PC-9 (cell line): ENCODE results near the gene PPP1R3G. TPM values are rescaled to one million over a fixed set of nuclear protein-coding genes. Genes with fewer than 3 reads are reported as not detected.

Experiments
- BruUV-seq: library from RNA; stranded (reverse); fragments of 400-500 nt; replicated peaks from 2 replicates; lab custom pipeline; 2021; lab: Mats Ljungman, UMichigan
- CTCF ChIA-PET: fragments of 300-600 bp; sonication (Branson Sonifier 250); formaldehyde crosslinking; loops from one replicate; lab custom pipeline; 2022; ENCODE audit warnings: antibody characterized with exemption; lab: Charles Lee
- POLR2A ChIA-PET: fragments of 300-600 bp; sonication (Branson Sonifier 250); formaldehyde crosslinking; loops from one replicate; lab custom pipeline; 2022; ENCODE audit warnings: antibody characterized with exemption; ENCODE audit not compliant: unreplicated experiment; lab: Charles Lee
- DNase-seq, 2 experiments: peaks; one replicate each; pipeline versions ENCODE4 v3.0.0 to v3.0.0-alpha.2; 2015 to 2022; ENCODE audit warnings: mixed read lengths in 1 of 2
- H2AFZ ChIP-seq: fragments of 200-600 bp; sonication (generic); 2 replicates; pipeline ENCODE4 v1.8.1; 2017; ENCODE audit warnings: antibody characterized with exemption
- H3F3A ChIP-seq: fragments of 200-600 bp; sonication (generic); 2 replicates; pipeline ENCODE4 v1.8.1; 2017; ENCODE audit warnings: antibody characterized with exemption, mild to moderate bottlenecking, low read depth; ENCODE audit not compliant: insufficient read depth
- H3K27ac ChIP-seq: fragments of 200-600 bp; sonication (generic); 2 replicates; pipeline ENCODE4 v1.6.1; 2016; ENCODE audit warnings: mixed run types
- H3K27me3 ChIP-seq: fragments of 200-600 bp; sonication (generic); 2 replicates; pipeline ENCODE4 v1.6.1; 2016; ENCODE audit warnings: low read depth, mixed run types; ENCODE audit not compliant: insufficient read depth
- H3K36me3 ChIP-seq: fragments of 200-600 bp; sonication (generic); 2 replicates; pipeline ENCODE4 v1.6.1; 2016; ENCODE audit warnings: low read depth, mixed run types
- H3K4me1 ChIP-seq: fragments of 200-600 bp; sonication (generic); replicated peaks from 2 replicates; pipeline ENCODE4 v1.6.1; 2016; ENCODE audit warnings: mixed run types; ENCODE audit not compliant: insufficient read depth
- H3K4me2 ChIP-seq: fragments of 200-600 bp; sonication (generic); 2 replicates; pipeline ENCODE4 v1.6.1; 2017; ENCODE audit warnings: mixed run types
- H3K4me3 ChIP-seq: fragments of 200-600 bp; sonication (generic); 2 replicates; pipeline ENCODE4 v1.6.1; 2016; ENCODE audit warnings: mixed run types
- H3K79me2 ChIP-seq: fragments of 200-600 bp; sonication (generic); 2 replicates; pipeline ENCODE4 v1.6.1; 2017; ENCODE audit warnings: low read depth, mixed run types
- H3K9me2 ChIP-seq: fragments of 200-600 bp; sonication (generic); 2 replicates; pipeline ENCODE4 v1.8.1; 2017; ENCODE audit warnings: mild to moderate bottlenecking; ENCODE audit not compliant: insufficient read depth
- H3K9me3 ChIP-seq: fragments of 200-600 bp; sonication (generic); 2 replicates; pipeline ENCODE4 v1.8.1; 2016; ENCODE audit warnings: low read depth; ENCODE audit not compliant: insufficient read depth
- H4K20me1 ChIP-seq: fragments of 200-600 bp; sonication (generic); 2 replicates; pipeline ENCODE4 v1.8.1; 2017; ENCODE audit not compliant: insufficient read depth
- EZH2 ChIP-seq: fragments of 200-600 bp; sonication (generic); IDR thresholded peaks from 2 replicates; pipeline ENCODE4 v1.8.0; 2017; ENCODE audit warnings: antibody characterized with exemption, low read depth
- intact Hi-C: fragments of 100-400 bp; cut with micrococcal nuclease; formaldehyde crosslinking; loops from one replicate; pipeline ENCODE4 v1.10.0; 2022; ENCODE audit not compliant: unreplicated experiment
- total RNA-seq: library from RNA; stranded (reverse); gene quantifications from 2 replicates; pipeline ENCODE4 v1.2.3, GENCODE V29; 2021
- TF ChIP-seq, protein P1 (sequence below): fragments of 200-600 bp; sonication (generic); conservative IDR thresholded peaks from 2 replicates; pipeline ENCODE4 v1.6.1; 2017; ENCODE audit warnings: mixed run types, antibody characterized with exemption, mild to moderate bottlenecking, moderate library complexity

Gene PPP1R3G
- total RNA-seq, 1 experiment from 2014 or later, result 1.1 TPM

- Histone ChIP-seq H3K79me2 (no peaks in the 10 kb centered on the region), H3K4me2 (no peak overlapping the region), H3K4me3 (no peak overlapping the region), H3K27me3 (no peaks in the 10 kb centered on the region), H3K36me3 (no peaks in the 10 kb centered on the region), H3K4me1 (no peaks in the 10 kb centered on the region), H3F3A (no peaks in the 10 kb centered on the region), H3K9me3 (no peaks in the 10 kb centered on the region), H3K27ac (no peak overlapping the region), H2AFZ (no peak overlapping the region), H3K9me2 (no peaks in the 10 kb centered on the region), H4K20me1 (no peaks in the 10 kb centered on the region)
- ChIA-PET POLR2A (no interaction called here), CTCF (no interaction called here)
- no TSS peak for BruUV-seq
- TF ChIP-seq EZH2, result no peak
- TF ChIP-seq, protein P1, sequence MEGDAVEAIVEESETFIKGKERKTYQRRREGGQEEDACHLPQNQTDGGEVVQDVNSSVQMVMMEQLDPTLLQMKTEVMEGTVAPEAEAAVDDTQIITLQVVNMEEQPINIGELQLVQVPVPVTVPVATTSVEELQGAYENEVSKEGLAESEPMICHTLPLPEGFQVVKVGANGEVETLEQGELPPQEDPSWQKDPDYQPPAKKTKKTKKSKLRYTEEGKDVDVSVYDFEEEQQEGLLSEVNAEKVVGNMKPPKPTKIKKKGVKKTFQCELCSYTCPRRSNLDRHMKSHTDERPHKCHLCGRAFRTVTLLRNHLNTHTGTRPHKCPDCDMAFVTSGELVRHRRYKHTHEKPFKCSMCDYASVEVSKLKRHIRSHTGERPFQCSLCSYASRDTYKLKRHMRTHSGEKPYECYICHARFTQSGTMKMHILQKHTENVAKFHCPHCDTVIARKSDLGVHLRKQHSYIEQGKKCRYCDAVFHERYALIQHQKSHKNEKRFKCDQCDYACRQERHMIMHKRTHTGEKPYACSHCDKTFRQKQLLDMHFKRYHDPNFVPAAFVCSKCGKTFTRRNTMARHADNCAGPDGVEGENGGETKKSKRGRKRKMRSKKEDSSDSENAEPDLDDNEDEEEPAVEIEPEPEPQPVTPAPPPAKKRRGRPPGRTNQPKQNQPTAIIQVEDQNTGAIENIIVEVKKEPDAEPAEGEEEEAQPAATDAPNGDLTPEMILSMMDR, result peak; percentile 67
- intact Hi-C loops, result no loop called here
- DNase-seq, result no peak
Observed at GRCh38 chr6:5135788-5136376, 50.7 kb downstream of the PPP1R3G start.

- no peak for DNase-seq
- Histone ChIP-seq H3F3A (no peaks in the 10 kb centered on the region), H3K27me3 (no peaks in the 10 kb centered on the region), H3K4me1 (no peaks in the 10 kb centered on the region), H3K36me3 (no peaks in the 10 kb centered on the region), H3K4me3 (no peak overlapping the region), H3K79me2 (no peaks in the 10 kb centered on the region), H3K4me2 (no peak overlapping the region), H3K9me2 (no peaks in the 10 kb centered on the region), H3K27ac (no peak overlapping the region), H3K9me3 (no peaks in the 10 kb centered on the region), H4K20me1 (no peaks in the 10 kb centered on the region), H2AFZ (no peak overlapping the region)
- no peak for TF ChIP-seq EZH2
- TF ChIP-seq, protein P1, result no peak
- intact Hi-C loops, result no loop called here
- CTCF ChIA-PET, result no interaction called here
- POLR2A ChIA-PET, result no interaction called here
- no TSS peak for BruUV-seq
Observed at GRCh38 chr6:5136851-5137250, 51.7 kb downstream of the PPP1R3G start.

Other genes with a start within 250 kb of the PPP1R3G start
- 16.0 and 21.0 TPM in 2 replicates for gene RPP40, start 81.3 kb upstream of the PPP1R3G start, total RNA-seq
- 30.6 and 37.0 TPM in 2 replicates for gene LYRM4, start 175.6 kb downstream of the PPP1R3G start, total RNA-seq
- 25.1 and 26.7 TPM in 2 replicates for gene FARS2, start 176.2 kb downstream of the PPP1R3G start, total RNA-seq